H1 (cell line): Measurements from ENCODE around the gene CKB. TPM values are rescaled to one million over a fixed set of nuclear protein-coding genes. Genes with fewer than 3 reads are reported as not detected.
A peak's percentile ranks its signal among the peaks of the same experiment; 100 is the strongest.

Experiments
- CTCF ChIP-seq, 3 experiments: IDR thresholded peaks; 1 replicate in 2 of 3; 2 replicates in 1 of 3; pipeline versions ENCODE4 v1.5.1 to v1.6.1; 2011; ENCODE audit warnings: low read length in 3 of 3, mild to moderate bottlenecking in 3 of 3, inconsistent platforms in 2 of 3, low read depth in 1 of 3, moderate library complexity in 1 of 3; ENCODE audit not compliant: insufficient read depth in 1 of 3; ENCODE audit errors: control extremely low read depth in 1 of 3
- E2F6 ChIP-seq: IDR thresholded peaks from 2 replicates; pipeline ENCODE4 v1.6.1; 2012; ENCODE audit warnings: inconsistent platforms
- POLR2AphosphoS5 ChIP-seq: IDR thresholded peaks from 2 replicates; pipeline ENCODE4 v1.6.1; 2011; ENCODE audit warnings: low read depth, low read length
- SP1 ChIP-seq: IDR thresholded peaks from 2 replicates; pipeline ENCODE4 v1.6.1; 2011; ENCODE audit warnings: low read depth, low read length
- TAF1 ChIP-seq: IDR thresholded peaks from 2 replicates; pipeline ENCODE4 v1.6.1; 2011; ENCODE audit warnings: mild to moderate bottlenecking, low read depth, low read length
- polyA plus RNA-seq, 7 experiments: library from polyadenylated mRNA; depleted of rRNA in 3 of 7; stranded (reverse) in 5 of 7; unstranded in 2 of 7; fragments of >200 nt in 5 of 7; fragments of 200-250 nt in 2 of 7; gene quantifications; 1 replicate in 5 of 7; 2 replicates in 1 of 7; 4 replicates in 1 of 7; pipeline versions ENCODE4 v1.2.1 to v1.2.3, GENCODE V29; 2011 to 2013; ENCODE audit warnings: missing spikeins in 2 of 7, mixed read lengths in 2 of 7
- total RNA-seq: library from RNA; stranded (reverse); fragmentation: NEBNext Ultra II Directional; extraction: Animal tissue kit (Norgen Biotek cat#: 25700); gene quantifications from 2 replicates; pipeline ENCODE4 v1.2.1, GENCODE V29; 2021

CKB gene
- total and polyA plus RNA-seq, 2 of the 8 experiments (the other 6 are each of a cell fraction or from before 2014, with no cell fraction given) = 538 to 950 TPM

GRCh38 chr14:103541709-103542604 lies 19.3 kb upstream of the CKB start (continued):
- TF ChIP-seq CTCF (IDR thresholded peaks at IDR 0.05; ENCODE audit: control extremely low read depth in 1 of 3, insufficient read depth in 1 of 3, low read depth in 1 of 3, low read length in 3 of 3) = peak in 1 of 3 experiments; percentile 33; a peak in 2 of 4 replicates
- TF ChIP-seq E2F6 = no peak
- TF ChIP-seq SP1 = no peak
- peak; percentile 50; the same call in 1 of the 2 replicates for TF ChIP-seq TAF1
- 0 out of 2 replicates have a peak, but pooled peaks have one; percentile 36 for TF ChIP-seq POLR2AphosphoS5
